ENCODE measurements around the gene CADM1. TPM values are rescaled to one million over a fixed set of nuclear protein-coding genes. Genes with fewer than 3 reads are reported as not detected.

CADM1 gene
- total and polyA plus RNA-seq, 2 experiments from 2014 or later: 16.5 to 18.0 TPM

DNA sequence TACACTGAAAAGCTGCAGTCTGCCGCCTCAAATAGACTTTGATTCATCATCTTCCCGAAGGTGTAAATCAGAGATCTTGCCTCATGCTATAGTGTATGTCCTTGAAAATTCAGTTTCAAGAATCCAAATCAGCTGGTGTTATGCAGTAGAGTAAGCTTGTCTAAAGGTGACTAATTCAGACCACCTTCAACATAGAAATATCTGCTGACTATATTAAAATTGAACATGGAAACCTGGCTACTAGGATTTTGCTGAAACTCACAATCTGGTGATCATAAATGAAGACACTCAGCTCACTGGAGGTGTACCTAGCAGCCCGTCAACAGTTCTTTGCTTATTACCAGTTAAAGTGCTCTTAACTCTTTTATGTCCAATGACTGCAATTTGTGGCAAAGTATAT is 266.6 kb downstream of the CADM1 start (continued):
- no peak for TF ChIP-seq EZH2phosphoT487 (IDR thresholded peaks at IDR 0.05; ENCODE audit: unreplicated experiment)

DNA sequence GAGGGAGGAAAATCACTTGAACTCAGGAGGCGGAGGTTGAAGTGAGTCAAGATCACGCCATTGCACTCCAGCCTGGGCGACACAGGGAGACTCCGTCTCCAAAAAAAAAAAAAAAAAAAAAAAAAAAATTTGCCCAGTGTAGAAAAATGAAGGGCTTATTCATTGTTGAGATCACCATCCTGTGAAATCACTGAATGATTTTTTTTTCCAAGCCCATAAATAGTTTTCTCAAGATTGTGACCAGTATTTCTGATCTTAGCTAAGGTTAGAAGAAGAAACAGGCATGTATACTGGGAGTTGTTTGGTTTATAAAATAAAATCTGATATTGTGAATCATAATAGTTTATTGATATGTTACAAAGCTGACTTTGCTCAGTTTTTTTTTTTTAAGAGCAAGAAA is 269.4 kb downstream of the CADM1 start:
- H3K79me2 ChIP-seq (replicated peaks; ENCODE audit: insufficient read depth): no peaks in the 10 kb centered on the region
- Mint-ChIP-seq H3K4me1 (peaks cover 10% of the 10 kb centered on the region; the same call in 2 of the 3 replicates), H3K9me3 (no peaks in the 10 kb centered on the region), H3K36me3 (ENCODE audit: low read depth) (no peaks in the 10 kb centered on the region), H3K27ac (no peak overlapping the region), H3K4me3 (no peak overlapping the region), H3K27me3 (ENCODE audit: insufficient read depth, low read depth, poor library complexity) (no peaks in the 10 kb centered on the region)
- H3F3A ChIP-seq (replicated peaks; ENCODE audit: low read depth): no peaks in the 10 kb centered on the region
- TF ChIP-seq ZNF114 (CRISPR knock-in tag; IDR thresholded peaks at IDR 0.05) (no peak), POLR2AphosphoS5 (IDR thresholded peaks at IDR 0.05; ENCODE audit: low read depth) (no peak), CREB1 (CRISPR knock-in tag; IDR thresholded peaks at IDR 0.05; ENCODE audit: low read depth) (no peak), NANOG (IDR thresholded peaks at IDR 0.05; ENCODE audit: borderline replicate concordance) (no peak), ZNF331 (CRISPR knock-in tag; IDR thresholded peaks at IDR 0.05; ENCODE audit: low read depth) (no peak), STAT1 (IDR thresholded peaks at IDR 0.05; ENCODE audit: unreplicated experiment) (no peak), EZH2 (IDR thresholded peaks at IDR 0.05; ENCODE audit: low read depth, unreplicated experiment) (no peak), JUNB (IDR thresholded peaks at IDR 0.05; ENCODE audit: unreplicated experiment) (no peak), EZH2phosphoT487 (IDR thresholded peaks at IDR 0.05; ENCODE audit: unreplicated experiment) (no peak)
- TF ChIP-seq, protein P1, sequence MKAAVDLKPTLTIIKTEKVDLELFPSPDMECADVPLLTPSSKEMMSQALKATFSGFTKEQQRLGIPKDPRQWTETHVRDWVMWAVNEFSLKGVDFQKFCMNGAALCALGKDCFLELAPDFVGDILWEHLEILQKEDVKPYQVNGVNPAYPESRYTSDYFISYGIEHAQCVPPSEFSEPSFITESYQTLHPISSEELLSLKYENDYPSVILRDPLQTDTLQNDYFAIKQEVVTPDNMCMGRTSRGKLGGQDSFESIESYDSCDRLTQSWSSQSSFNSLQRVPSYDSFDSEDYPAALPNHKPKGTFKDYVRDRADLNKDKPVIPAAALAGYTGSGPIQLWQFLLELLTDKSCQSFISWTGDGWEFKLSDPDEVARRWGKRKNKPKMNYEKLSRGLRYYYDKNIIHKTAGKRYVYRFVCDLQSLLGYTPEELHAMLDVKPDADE (IDR thresholded peaks at IDR 0.05): no peak
- TF ChIP-seq, protein P2, sequence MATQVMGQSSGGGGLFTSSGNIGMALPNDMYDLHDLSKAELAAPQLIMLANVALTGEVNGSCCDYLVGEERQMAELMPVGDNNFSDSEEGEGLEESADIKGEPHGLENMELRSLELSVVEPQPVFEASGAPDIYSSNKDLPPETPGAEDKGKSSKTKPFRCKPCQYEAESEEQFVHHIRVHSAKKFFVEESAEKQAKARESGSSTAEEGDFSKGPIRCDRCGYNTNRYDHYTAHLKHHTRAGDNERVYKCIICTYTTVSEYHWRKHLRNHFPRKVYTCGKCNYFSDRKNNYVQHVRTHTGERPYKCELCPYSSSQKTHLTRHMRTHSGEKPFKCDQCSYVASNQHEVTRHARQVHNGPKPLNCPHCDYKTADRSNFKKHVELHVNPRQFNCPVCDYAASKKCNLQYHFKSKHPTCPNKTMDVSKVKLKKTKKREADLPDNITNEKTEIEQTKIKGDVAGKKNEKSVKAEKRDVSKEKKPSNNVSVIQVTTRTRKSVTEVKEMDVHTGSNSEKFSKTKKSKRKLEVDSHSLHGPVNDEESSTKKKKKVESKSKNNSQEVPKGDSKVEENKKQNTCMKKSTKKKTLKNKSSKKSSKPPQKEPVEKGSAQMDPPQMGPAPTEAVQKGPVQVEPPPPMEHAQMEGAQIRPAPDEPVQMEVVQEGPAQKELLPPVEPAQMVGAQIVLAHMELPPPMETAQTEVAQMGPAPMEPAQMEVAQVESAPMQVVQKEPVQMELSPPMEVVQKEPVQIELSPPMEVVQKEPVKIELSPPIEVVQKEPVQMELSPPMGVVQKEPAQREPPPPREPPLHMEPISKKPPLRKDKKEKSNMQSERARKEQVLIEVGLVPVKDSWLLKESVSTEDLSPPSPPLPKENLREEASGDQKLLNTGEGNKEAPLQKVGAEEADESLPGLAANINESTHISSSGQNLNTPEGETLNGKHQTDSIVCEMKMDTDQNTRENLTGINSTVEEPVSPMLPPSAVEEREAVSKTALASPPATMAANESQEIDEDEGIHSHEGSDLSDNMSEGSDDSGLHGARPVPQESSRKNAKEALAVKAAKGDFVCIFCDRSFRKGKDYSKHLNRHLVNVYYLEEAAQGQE (IDR thresholded peaks at IDR 0.05; ENCODE audit: unreplicated experiment): no peak
- TF ChIP-seq, protein P3, sequence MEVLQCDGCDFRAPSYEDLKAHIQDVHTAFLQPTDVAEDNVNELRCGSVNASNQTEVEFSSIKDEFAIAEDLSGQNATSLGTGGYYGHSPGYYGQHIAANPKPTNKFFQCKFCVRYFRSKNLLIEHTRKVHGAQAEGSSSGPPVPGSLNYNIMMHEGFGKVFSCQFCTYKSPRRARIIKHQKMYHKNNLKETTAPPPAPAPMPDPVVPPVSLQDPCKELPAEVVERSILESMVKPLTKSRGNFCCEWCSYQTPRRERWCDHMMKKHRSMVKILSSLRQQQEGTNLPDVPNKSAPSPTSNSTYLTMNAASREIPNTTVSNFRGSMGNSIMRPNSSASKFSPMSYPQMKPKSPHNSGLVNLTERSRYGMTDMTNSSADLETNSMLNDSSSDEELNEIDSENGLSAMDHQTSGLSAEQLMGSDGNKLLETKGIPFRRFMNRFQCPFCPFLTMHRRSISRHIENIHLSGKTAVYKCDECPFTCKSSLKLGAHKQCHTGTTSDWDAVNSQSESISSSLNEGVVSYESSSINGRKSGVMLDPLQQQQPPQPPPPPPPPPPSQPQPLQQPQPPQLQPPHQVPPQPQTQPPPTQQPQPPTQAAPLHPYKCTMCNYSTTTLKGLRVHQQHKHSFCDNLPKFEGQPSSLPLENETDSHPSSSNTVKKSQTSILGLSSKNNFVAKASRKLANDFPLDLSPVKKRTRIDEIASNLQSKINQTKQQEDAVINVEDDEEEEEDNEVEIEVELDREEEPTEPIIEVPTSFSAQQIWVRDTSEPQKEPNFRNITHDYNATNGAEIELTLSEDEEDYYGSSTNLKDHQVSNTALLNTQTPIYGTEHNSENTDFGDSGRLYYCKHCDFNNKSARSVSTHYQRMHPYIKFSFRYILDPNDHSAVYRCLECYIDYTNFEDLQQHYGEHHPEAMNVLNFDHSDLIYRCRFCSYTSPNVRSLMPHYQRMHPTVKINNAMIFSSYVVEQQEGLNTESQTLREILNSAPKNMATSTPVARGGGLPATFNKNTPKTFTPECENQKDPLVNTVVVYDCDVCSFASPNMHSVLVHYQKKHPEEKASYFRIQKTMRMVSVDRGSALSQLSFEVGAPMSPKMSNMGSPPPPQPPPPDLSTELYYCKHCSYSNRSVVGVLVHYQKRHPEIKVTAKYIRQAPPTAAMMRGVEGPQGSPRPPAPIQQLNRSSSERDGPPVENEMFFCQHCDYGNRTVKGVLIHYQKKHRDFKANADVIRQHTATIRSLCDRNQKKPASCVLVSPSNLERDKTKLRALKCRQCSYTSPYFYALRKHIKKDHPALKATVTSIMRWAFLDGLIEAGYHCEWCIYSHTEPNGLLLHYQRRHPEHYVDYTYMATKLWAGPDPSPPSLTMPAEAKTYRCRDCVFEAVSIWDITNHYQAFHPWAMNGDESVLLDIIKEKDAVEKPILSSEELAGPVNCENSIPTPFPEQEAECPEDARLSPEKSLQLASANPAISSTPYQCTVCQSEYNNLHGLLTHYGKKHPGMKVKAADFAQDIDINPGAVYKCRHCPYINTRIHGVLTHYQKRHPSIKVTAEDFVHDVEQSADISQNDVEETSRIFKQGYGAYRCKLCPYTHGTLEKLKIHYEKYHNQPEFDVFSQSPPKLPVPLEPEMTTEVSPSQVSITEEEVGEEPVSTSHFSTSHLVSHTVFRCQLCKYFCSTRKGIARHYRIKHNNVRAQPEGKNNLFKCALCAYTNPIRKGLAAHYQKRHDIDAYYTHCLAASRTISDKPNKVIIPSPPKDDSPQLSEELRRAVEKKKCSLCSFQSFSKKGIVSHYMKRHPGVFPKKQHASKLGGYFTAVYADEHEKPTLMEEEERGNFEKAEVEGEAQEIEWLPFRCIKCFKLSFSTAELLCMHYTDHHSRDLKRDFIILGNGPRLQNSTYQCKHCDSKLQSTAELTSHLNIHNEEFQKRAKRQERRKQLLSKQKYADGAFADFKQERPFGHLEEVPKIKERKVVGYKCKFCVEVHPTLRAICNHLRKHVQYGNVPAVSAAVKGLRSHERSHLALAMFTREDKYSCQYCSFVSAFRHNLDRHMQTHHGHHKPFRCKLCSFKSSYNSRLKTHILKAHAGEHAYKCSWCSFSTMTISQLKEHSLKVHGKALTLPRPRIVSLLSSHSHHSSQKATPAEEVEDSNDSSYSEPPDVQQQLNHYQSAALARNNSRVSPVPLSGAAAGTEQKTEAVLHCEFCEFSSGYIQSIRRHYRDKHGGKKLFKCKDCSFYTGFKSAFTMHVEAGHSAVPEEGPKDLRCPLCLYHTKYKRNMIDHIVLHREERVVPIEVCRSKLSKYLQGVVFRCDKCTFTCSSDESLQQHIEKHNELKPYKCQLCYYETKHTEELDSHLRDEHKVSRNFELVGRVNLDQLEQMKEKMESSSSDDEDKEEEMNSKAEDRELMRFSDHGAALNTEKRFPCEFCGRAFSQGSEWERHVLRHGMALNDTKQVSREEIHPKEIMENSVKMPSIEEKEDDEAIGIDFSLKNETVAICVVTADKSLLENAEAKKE (CRISPR knock-in tag; IDR thresholded peaks at IDR 0.05): no peak
- TF ChIP-seq, protein P4, sequence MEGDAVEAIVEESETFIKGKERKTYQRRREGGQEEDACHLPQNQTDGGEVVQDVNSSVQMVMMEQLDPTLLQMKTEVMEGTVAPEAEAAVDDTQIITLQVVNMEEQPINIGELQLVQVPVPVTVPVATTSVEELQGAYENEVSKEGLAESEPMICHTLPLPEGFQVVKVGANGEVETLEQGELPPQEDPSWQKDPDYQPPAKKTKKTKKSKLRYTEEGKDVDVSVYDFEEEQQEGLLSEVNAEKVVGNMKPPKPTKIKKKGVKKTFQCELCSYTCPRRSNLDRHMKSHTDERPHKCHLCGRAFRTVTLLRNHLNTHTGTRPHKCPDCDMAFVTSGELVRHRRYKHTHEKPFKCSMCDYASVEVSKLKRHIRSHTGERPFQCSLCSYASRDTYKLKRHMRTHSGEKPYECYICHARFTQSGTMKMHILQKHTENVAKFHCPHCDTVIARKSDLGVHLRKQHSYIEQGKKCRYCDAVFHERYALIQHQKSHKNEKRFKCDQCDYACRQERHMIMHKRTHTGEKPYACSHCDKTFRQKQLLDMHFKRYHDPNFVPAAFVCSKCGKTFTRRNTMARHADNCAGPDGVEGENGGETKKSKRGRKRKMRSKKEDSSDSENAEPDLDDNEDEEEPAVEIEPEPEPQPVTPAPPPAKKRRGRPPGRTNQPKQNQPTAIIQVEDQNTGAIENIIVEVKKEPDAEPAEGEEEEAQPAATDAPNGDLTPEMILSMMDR (conservative IDR thresholded peaks at IDR 0.05; ENCODE audit: low read depth in 2 of 2): no peak
- no peaks in the 10 kb centered on the region for H3K27me3 ChIP-seq (ENCODE audit: insufficient read depth)
- H3K9me2 ChIP-seq (ENCODE audit: insufficient read depth): no peaks in the 10 kb centered on the region
- DNase-seq (ENCODE audit: low spot score): no peak
- no peak overlapping the region for H3K27ac ChIP-seq (ENCODE audit: low read depth)
- H3K4me3 ChIP-seq: no peak overlapping the region
- no peaks in the 10 kb centered on the region for H4K20me1 ChIP-seq (replicated peaks; ENCODE audit: insufficient read depth)
- no peak overlapping the region for H2AFZ ChIP-seq
- ATAC-seq: no peak
- no peak overlapping the region for H3K4me2 ChIP-seq
- H3K36me3 ChIP-seq (ENCODE audit: insufficient read depth): no peaks in the 10 kb centered on the region
- H3K4me1 ChIP-seq (ENCODE audit: insufficient read depth): no peaks in the 10 kb centered on the region
